NT2/D1 (cell line): ENCODE data around the gene ELOVL7.

ENCODE experiments used
- SUZ12 ChIP-seq: IDR thresholded peaks from 2 replicates; pipeline ENCODE4 v1.6.1; 2011; ENCODE audit not compliant: insufficient read length, insufficient read depth; ENCODE audit errors: extremely low read depth
- YY1 ChIP-seq: IDR thresholded peaks from 2 replicates; pipeline ENCODE4 v1.6.1; 2011; ENCODE audit not compliant: insufficient read length, insufficient read depth
- ZNF274 ChIP-seq: IDR thresholded peaks from 2 replicates; pipeline ENCODE4 v1.6.1; 2011; ENCODE audit warnings: mild to moderate bottlenecking, low read depth, low read length

DNA sequence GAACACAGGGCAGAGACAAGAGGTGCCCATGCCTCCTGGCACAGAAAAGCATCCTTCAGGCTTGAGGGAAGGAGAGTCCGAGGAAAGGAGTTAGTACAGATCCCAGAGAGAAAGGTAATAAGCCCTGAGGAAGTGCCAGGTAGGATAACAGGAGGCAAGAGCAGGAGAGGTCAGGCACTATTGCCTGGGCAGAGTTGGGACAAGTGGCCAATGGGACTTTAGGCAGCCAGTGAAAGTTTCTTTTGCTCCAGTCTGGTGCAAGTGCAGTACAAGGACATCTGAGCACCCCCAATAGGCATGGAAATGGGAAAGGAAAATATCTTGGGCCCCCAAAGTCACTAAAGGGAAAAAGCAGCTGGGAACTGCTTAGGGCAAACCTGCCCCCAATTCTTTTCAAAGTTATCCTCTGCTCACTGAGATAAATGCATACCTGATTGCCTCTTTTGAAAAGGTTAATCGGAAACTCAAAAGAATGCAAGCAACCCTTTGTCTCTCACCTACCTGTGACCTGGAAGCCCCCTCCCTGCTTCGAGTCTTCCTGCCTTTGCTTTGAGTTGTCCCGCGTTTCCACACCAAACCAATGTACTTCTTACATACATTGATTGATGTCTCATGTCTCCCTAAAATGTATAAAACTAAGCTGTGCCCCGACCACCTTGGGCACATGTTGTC lies 46.5 kb downstream of the ELOVL7 start:
- TF ChIP-seq ZNF274: no peak
- no peak for TF ChIP-seq SUZ12
- no peak for TF ChIP-seq YY1
